ENCODE measurements around the gene NOVA2. TPM values are rescaled to one million over a fixed set of nuclear protein-coding genes. Genes with fewer than 3 reads are reported as not detected.

NOVA2 gene
- total RNA-seq, 2 donors from 2014 or later: not detected

DNA sequence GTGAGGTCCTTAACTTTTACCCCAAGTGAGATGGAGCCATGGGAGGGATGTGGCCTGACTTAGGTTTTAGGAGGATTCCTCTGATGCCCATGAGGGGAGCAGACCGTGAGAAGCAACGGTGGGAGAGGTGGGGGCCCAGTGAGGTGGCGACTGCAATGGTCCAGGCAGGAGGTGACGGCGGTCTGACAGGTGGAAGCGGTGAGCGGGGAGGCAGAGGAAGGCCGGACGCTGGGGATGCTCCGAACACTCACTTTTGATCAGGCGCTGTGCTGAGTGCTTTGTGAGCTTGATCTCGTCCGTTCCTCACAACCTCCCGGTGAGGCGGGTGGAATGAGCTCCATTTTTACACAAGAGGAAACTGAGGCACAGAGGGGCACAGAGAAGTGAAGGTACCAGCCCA, 11.6 kb downstream of the NOVA2 start:
- peak; percentile 38 for DNase-seq (ENCODE audit: low spot score)
- H3K4me1 Mint-ChIP-seq (ENCODE audit: low read depth in 2 of 2): peaks cover 3 to 5% of the 10 kb centered on the region in 2 donors
- ATAC-seq: no peak
- H3K9me3 Mint-ChIP-seq: no peaks in the 10 kb centered on the region
- H3K27ac Mint-ChIP-seq: no peak overlapping the region
- H3K4me3 Mint-ChIP-seq: no peak overlapping the region
- H3K27me3 Mint-ChIP-seq: peaks cover 38 to 48% of the 10 kb centered on the region in 2 donors
- H3K36me3 Mint-ChIP-seq: no peaks in the 10 kb centered on the region

DNA sequence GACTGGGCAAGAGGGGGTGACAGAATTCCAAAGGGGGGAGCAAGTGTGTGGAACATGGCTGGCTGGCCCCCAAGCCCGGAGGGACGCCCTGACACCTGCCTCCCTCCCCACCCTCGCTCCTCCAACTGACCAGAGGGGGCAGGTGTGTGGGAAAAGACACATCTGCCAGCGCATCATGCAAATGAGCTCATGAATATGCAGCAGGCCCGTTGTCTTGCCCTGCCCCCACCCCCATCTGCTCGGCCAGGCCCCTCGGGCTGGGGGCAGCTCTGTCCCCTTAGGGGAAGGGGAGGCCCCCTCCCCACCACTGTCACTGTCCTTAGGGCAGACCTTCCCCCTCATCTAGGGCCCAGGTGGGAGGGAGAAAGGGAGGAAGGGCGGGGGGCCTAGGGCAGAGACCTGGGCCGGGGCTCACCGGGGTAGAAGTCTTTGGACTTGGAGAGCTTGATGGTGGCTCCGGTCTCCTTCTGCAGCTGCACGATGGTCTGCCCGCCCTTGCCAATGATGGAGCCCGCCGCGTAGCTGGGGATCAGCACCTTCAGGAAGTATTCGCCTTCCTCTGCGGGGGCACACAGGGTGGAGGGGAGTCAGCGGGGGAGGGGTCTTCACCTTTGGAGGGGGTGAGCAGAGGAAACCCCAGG, 12.9 kb downstream of the NOVA2 start:
- no peaks in the 10 kb centered on the region for H3K9me3 Mint-ChIP-seq
- H3K27me3 Mint-ChIP-seq: peaks cover 35 to 48% of the 10 kb centered on the region in 2 donors
- no peak overlapping the region for H3K4me3 Mint-ChIP-seq
- peaks cover 3 to 5% of the 10 kb centered on the region in 2 donors for H3K4me1 Mint-ChIP-seq (ENCODE audit: low read depth in 2 of 2)
- ATAC-seq (no peak), DNase-seq (ENCODE audit: low spot score) (peak; percentile 60)
- H3K36me3 Mint-ChIP-seq: no peaks in the 10 kb centered on the region
- H3K27ac Mint-ChIP-seq: no peak overlapping the region

DNA sequence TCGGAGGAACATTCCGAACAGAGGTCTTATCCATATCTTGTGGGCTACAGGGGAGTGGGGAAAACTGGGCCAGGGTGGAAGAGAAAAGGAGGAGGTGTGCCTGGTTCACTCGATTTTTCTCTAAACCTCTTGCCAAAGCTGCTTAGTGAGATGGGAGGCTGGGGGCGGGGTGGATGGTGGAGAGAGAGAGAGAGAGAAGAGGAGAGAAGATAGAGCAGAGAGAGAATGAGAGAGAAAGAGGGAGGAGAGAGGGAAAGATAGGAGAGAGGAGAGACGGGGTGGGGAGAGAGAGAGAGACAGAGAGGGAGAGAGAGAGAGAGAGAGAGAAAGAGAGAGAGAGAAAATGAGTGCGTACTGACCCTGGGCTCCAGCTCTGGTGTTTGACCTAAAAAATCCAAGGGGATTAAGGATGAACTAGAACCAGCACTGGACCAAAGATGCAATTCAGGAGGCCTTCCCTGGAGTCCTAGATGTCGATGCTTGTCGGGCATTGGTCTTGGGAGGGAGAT, 14.1 kb downstream of the NOVA2 start:
- ATAC-seq (no peak), DNase-seq (ENCODE audit: low spot score) (no peak)
- H3K27ac Mint-ChIP-seq: no peak overlapping the region
- peaks cover 6% of the 10 kb centered on the region for H3K9me3 Mint-ChIP-seq
- H3K36me3 Mint-ChIP-seq: no peaks in the 10 kb centered on the region
- no peak overlapping the region for H3K4me3 Mint-ChIP-seq
- peaks cover 40 to 49% of the 10 kb centered on the region in 2 donors for H3K27me3 Mint-ChIP-seq
- peaks cover 6 to 10% of the 10 kb centered on the region in 2 donors for H3K4me1 Mint-ChIP-seq (ENCODE audit: low read depth in 2 of 2)

- peaks cover 40 to 46% of the 10 kb centered on the region in 2 donors for H3K27me3 Mint-ChIP-seq
- H3K4me1 Mint-ChIP-seq (ENCODE audit: low read depth in 2 of 2): peaks cover 6 to 10% of the 10 kb centered on the region in 2 donors
- DNase-seq (ENCODE audit: low spot score) (no peak), ATAC-seq (no peak)
- H3K9me3 Mint-ChIP-seq: peaks cover 6% of the 10 kb centered on the region
- no peak overlapping the region for H3K4me3 Mint-ChIP-seq
- no peaks in the 10 kb centered on the region for H3K36me3 Mint-ChIP-seq
- H3K27ac Mint-ChIP-seq: no peak overlapping the region
Measured at GRCh38 chr19:45958769-45959516, 14.7 kb downstream of the NOVA2 start.

DNA sequence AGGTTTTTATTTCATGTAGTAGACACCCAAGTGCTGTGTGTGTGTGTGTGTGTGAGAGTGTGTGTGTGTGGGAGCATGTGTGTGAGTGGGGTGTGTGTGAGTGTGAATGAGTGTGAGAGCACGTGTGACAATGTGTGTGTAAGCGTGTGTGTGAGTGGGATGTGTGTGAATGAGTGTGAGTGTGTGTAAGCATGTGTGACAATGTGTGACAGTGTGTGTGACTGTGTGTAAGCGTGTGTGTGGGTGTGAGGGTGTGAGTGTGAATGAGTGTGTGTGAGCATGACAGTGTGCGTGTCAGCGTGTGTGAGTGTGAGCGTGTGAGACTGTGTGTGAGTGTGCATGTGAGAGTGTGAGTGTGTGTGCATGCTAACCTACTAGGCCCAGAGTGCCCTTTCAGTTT, 15.3 kb downstream of the NOVA2 start:
- ATAC-seq: no peak
- Mint-ChIP-seq H3K9me3 (peaks cover 6% of the 10 kb centered on the region), H3K27ac (no peak overlapping the region), H3K4me1 (ENCODE audit: low read depth in 2 of 2) (peaks cover 7 to 12% of the 10 kb centered on the region in 2 donors), H3K36me3 (no peaks in the 10 kb centered on the region), H3K27me3 (peaks cover 40 to 46% of the 10 kb centered on the region in 2 donors), H3K4me3 (no peak overlapping the region)
- no peak for DNase-seq (ENCODE audit: low spot score)

GRCh38 chr19:45955905-45956608, 17.6 kb downstream of the NOVA2 start:
- Mint-ChIP-seq H3K9me3 (peaks cover 9% of the 10 kb centered on the region), H3K4me1 (ENCODE audit: low read depth in 2 of 2) (peaks cover 11 to 15% of the 10 kb centered on the region in 2 donors), H3K27ac (no peak overlapping the region), H3K27me3 (peaks cover 37 to 39% of the 10 kb centered on the region in 2 donors), H3K36me3 (no peaks in the 10 kb centered on the region), H3K4me3 (no peak overlapping the region)
- ATAC-seq (no peak), DNase-seq (ENCODE audit: low spot score) (no peak)

DNA sequence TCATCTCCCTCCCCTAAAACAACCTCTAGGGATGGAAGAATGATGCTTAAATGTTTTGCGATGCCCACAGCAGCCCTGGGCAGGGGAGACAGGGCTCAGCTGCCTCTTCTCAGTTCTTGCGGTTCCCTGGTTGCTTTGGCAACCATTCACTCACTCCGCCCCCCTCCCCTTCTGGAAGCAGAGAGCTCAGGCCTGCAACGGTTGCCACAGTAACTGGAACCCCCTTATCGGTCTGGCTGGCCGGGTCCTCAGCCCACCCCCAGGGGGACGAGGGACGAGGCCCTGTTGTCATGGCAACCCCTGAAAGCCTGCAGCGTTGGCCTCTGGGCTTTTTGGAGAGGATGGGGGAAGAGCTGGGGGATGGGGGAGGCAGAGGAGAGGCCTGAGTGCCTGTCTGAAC, 19.5 kb downstream of the NOVA2 start:
- H3K4me3 Mint-ChIP-seq: no peak overlapping the region
- no peak for DNase-seq (ENCODE audit: low spot score)
- peaks cover 11 to 15% of the 10 kb centered on the region in 2 donors for H3K4me1 Mint-ChIP-seq (ENCODE audit: low read depth in 2 of 2)
- H3K9me3 Mint-ChIP-seq: peaks cover 9% of the 10 kb centered on the region
- H3K27me3 Mint-ChIP-seq: peaks cover 28% of the 10 kb centered on the region in 2 donors
- H3K27ac Mint-ChIP-seq: no peak overlapping the region
- no peak for ATAC-seq
- no peaks in the 10 kb centered on the region for H3K36me3 Mint-ChIP-seq

- Mint-ChIP-seq H3K4me3 (no peak overlapping the region), H3K27ac (no peak overlapping the region), H3K36me3 (no peaks in the 10 kb centered on the region), H3K4me1 (ENCODE audit: low read depth in 2 of 2) (peaks cover 11 to 15% of the 10 kb centered on the region in 2 donors), H3K9me3 (peaks cover 9% of the 10 kb centered on the region), H3K27me3 (peaks cover 25 to 28% of the 10 kb centered on the region in 2 donors)
- no peak for ATAC-seq
- peak; percentile 51 for DNase-seq (ENCODE audit: low spot score)
Measured at GRCh38 chr19:45953676-45954075, 20.0 kb downstream of the NOVA2 start.

DNA sequence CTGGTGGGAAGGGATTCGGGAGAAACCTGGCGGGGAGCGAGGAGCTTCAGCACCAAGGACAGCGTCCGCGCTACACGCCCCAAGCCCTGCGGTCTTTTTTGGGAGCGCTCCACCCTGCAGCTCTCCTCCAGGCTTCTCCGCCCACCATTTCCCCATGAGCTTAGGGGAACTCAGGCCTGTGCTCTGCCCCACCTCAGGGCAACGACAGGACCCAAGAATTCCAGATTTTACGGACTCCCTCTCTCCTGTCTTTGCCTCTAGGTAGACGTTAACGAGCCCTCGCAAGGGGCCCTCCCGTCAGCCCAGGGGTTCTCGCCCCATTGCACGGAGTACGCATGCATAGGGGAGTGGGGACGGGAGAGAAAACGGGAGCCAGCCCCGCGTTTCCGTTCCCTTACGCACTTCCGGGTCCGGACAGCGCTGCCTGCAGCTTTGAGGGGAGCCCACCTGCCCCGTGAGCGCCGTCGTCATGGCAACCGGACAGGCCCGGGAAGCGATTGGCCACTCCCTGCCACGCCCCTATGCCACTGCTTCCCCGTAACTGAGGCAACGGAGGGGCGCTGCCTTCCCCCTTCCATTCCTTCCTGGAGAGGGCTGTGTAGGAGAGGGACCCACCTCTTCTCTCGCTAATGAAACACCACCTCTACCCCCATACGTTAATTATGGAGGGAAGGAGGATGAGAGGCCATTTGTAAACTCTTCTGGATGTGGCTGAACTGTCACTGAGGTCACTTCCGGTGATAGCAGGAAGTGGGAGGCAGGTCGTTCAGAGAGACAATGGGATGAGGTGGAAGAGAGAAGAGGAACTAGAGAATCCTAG, 20.8 kb downstream of the NOVA2 start:
- Mint-ChIP-seq H3K9me3 (peaks cover 9% of the 10 kb centered on the region), H3K27me3 (peaks cover 22% of the 10 kb centered on the region in 2 donors), H3K27ac (no peak overlapping the region), H3K4me1 (ENCODE audit: low read depth in 2 of 2) (peaks cover 10 to 11% of the 10 kb centered on the region in 2 donors), H3K36me3 (no peaks in the 10 kb centered on the region), H3K4me3 (peak overlapping the region; percentile 75)
- peak; percentile 58 for DNase-seq (ENCODE audit: low spot score)
- ATAC-seq: peak in 1 of 2 donors; percentile 59

DNA sequence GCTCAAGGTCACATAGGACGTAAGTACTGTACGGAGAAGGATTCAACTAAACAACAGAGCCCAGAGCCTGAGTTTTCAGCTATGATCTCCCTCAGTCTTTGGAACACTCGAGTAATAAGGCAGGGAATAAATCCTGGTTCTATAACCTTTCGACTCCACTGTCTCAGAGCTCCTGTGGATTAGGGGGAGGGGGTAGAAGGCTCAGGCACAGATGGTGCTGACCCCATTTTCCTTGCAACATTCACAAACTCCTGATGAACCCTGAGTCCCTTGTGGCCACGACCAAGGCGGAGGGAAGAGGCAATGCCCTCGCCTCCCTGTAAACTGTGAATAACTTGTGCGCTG, 21.4 kb downstream of the NOVA2 start:
- peaks cover 10 to 11% of the 10 kb centered on the region in 2 donors for H3K4me1 Mint-ChIP-seq (ENCODE audit: low read depth in 2 of 2)
- no peak for DNase-seq (ENCODE audit: low spot score)

GRCh38 chr19:45947926-45948325, 25.7 kb downstream of the NOVA2 start:
- Mint-ChIP-seq H3K9me3 (no peaks in the 10 kb centered on the region), H3K27ac (no peak overlapping the region), H3K36me3 (no peaks in the 10 kb centered on the region), H3K4me1 (ENCODE audit: low read depth in 2 of 2) (peaks cover 0 to 4% of the 10 kb centered on the region in 2 donors), H3K27me3 (peaks cover 23 to 31% of the 10 kb centered on the region in 2 donors), H3K4me3 (no peak overlapping the region)
- ATAC-seq: no peak
- no peak for DNase-seq (ENCODE audit: low spot score)

More for the DNA sequence above, 21.4 kb downstream of the NOVA2 start:
- Mint-ChIP-seq H3K9me3 (peaks cover 9% of the 10 kb centered on the region), H3K27ac (no peak overlapping the region), H3K36me3 (no peaks in the 10 kb centered on the region), H3K27me3 (peaks cover 20 to 22% of the 10 kb centered on the region in 2 donors), H3K4me3 (no peak overlapping the region)
- ATAC-seq: no peak

- Mint-ChIP-seq H3K36me3 (no peaks in the 10 kb centered on the region), H3K4me1 (ENCODE audit: low read depth in 2 of 2) (peaks cover 3 to 6% of the 10 kb centered on the region in 2 donors), H3K27me3 (peaks cover 23 to 35% of the 10 kb centered on the region in 2 donors), H3K4me3 (no peak overlapping the region), H3K9me3 (no peaks in the 10 kb centered on the region), H3K27ac (no peak overlapping the region)
- DNase-seq (ENCODE audit: low spot score) (peak; percentile 59), ATAC-seq (no peak)
Measured at GRCh38 chr19:45940515-45940805, 33.2 kb downstream of the NOVA2 start.

GRCh38 chr19:45939792-45940514, 33.7 kb downstream of the NOVA2 start:
- no peak overlapping the region for H3K4me3 Mint-ChIP-seq

More at GRCh38 chr19:45939792-45940514, 33.7 kb downstream of the NOVA2 start:
- ATAC-seq: peak in 1 of 2 donors; percentile 57
- peaks cover 3 to 6% of the 10 kb centered on the region in 2 donors for H3K4me1 Mint-ChIP-seq (ENCODE audit: low read depth in 2 of 2)
- peak; percentile 52 for DNase-seq (ENCODE audit: low spot score)
- no peak overlapping the region for H3K27ac Mint-ChIP-seq
- H3K36me3 Mint-ChIP-seq: no peaks in the 10 kb centered on the region
- peaks cover 25 to 37% of the 10 kb centered on the region in 2 donors for H3K27me3 Mint-ChIP-seq
- H3K9me3 Mint-ChIP-seq: no peaks in the 10 kb centered on the region

All from natural killer cell treated with Interleukin-12 subunit alpha and Interleukin-12 subunit beta and Interleukin-15 and Interleukin-18, amount 100 ng/mL, for 72 hours (primary cell).